ENCODE data around the gene KLHDC4.

KLHDC4 gene

GRCh38 chr16:87688876-87689815 lies 76.6 kb downstream of the KLHDC4 start:
- TF ChIP-seq CTCF (IDR thresholded peaks at IDR 0.05), result no peak

GRCh38 chr16:87687998-87688529 lies 77.7 kb downstream of the KLHDC4 start:
- no peak for TF ChIP-seq CTCF (IDR thresholded peaks at IDR 0.05)

- TF ChIP-seq CTCF (IDR thresholded peaks at IDR 0.05), result no peak
These were observed 78.5 kb downstream of the KLHDC4 start for GRCh38 chr16:87687126-87687910.

- TF ChIP-seq CTCF (IDR thresholded peaks at IDR 0.05), result no peak
These were observed 79.1 kb downstream of the KLHDC4 start for GRCh38 chr16:87686697-87687096.

- no peak for TF ChIP-seq CTCF (IDR thresholded peaks at IDR 0.05)
These were observed 80.0 kb downstream of the KLHDC4 start for GRCh38 chr16:87685766-87686165.

GRCh38 chr16:87685405-87685755 lies 80.4 kb downstream of the KLHDC4 start:
- no peak for TF ChIP-seq CTCF (IDR thresholded peaks at IDR 0.05)

- no peak for TF ChIP-seq CTCF (IDR thresholded peaks at IDR 0.05)
These were observed 80.9 kb downstream of the KLHDC4 start for GRCh38 chr16:87684711-87685404.
